Uterus (tissue), 2 donors: ENCODE results near the gene BIRC5.
"Not testable (repeated sequence)": the region's sequence is repeated elsewhere in the genome, so short reads cannot be mapped to it uniquely, and the experiment has no call there.

Source experiments
- POLR2A ChIP-seq, 2 donors: fragments of 450-650 bp; IDR thresholded peaks; one replicate each; pipeline ENCODE4 v1.6.1; 2016; ENCODE audit warnings: antibody characterized with exemption in 2 of 2, mild to moderate bottlenecking in 1 of 2, moderate library complexity in 1 of 2
- TF ChIP-seq, protein P1 (sequence below), 4 experiments: fragments of 200-600 bp in 2 of 4; fragments of 450-650 bp in 2 of 4; sonication (generic) in 2 of 4; IDR thresholded peaks; one replicate each; pipeline ENCODE4 v1.5.1; 2016 to 2019; ENCODE audit warnings: antibody characterized with exemption in 4 of 4, mild to moderate bottlenecking in 2 of 4, moderate library complexity in 1 of 4

- TF ChIP-seq, protein P1, sequence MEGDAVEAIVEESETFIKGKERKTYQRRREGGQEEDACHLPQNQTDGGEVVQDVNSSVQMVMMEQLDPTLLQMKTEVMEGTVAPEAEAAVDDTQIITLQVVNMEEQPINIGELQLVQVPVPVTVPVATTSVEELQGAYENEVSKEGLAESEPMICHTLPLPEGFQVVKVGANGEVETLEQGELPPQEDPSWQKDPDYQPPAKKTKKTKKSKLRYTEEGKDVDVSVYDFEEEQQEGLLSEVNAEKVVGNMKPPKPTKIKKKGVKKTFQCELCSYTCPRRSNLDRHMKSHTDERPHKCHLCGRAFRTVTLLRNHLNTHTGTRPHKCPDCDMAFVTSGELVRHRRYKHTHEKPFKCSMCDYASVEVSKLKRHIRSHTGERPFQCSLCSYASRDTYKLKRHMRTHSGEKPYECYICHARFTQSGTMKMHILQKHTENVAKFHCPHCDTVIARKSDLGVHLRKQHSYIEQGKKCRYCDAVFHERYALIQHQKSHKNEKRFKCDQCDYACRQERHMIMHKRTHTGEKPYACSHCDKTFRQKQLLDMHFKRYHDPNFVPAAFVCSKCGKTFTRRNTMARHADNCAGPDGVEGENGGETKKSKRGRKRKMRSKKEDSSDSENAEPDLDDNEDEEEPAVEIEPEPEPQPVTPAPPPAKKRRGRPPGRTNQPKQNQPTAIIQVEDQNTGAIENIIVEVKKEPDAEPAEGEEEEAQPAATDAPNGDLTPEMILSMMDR (IDR thresholded peaks at IDR 0.05), result not testable (repeated sequence)
- TF ChIP-seq POLR2A (IDR thresholded peaks at IDR 0.05), result not testable (repeated sequence)
Measured at GRCh38 chr17:78235022-78235421, 21.0 kb downstream of the BIRC5 start.
